Neural cell (in vitro differentiated cells): ENCODE data around the gene WDR35. TPM values are rescaled to one million over a fixed set of nuclear protein-coding genes. Genes with fewer than 3 reads are reported as not detected.

Experiments used
- H2AFZ ChIP-seq: fragments of 200-600, 300-800 bp; sonication (generic), shearing (Covaris generic); 2 replicates; pipeline ENCODE4 v1.6.0; 2014; ENCODE audit warnings: low read depth, mild to moderate bottlenecking, antibody characterized with exemption, low read length, moderate library complexity
- H3F3A ChIP-seq: fragments of 200-600 bp; shearing (Covaris generic); 2 replicates; pipeline ENCODE4 v1.6.1; 2016; ENCODE audit warnings: mild to moderate bottlenecking, moderate library complexity, mixed read lengths, antibody characterized with exemption, low read length; ENCODE audit not compliant: insufficient read depth, poor library complexity, severe bottlenecking
- H3K27ac ChIP-seq: fragments of 200-600, 300-800 bp; sonication (generic), shearing (Covaris generic); 2 replicates; pipeline ENCODE4 v1.5.1; 2014; ENCODE audit warnings: mild to moderate bottlenecking, low read length, moderate library complexity
- H3K27me3 ChIP-seq: fragments of 300-800, 200-600 bp; sonication (generic), shearing (Covaris generic); 2 replicates; pipeline ENCODE4 v1.6.0; 2014; ENCODE audit warnings: mild to moderate bottlenecking, low read depth, low read length, moderate library complexity; ENCODE audit not compliant: insufficient read depth
- H3K36me3 ChIP-seq: fragments of 300-800, 200-600 bp; sonication (generic), shearing (Covaris generic); 2 replicates; pipeline ENCODE4 v1.5.1; 2014; ENCODE audit warnings: mild to moderate bottlenecking, antibody characterized with exemption, low read length, moderate library complexity; ENCODE audit not compliant: insufficient read depth
- H3K4me2 ChIP-seq: fragments of 300-800, 200-600 bp; sonication (generic), shearing (Covaris generic); 2 replicates; pipeline ENCODE4 v1.6.0; 2014; ENCODE audit warnings: mild to moderate bottlenecking, low read length
- H3K4me3 ChIP-seq: fragments of 300-800, 200-600 bp; sonication (generic), shearing (Covaris generic); 2 replicates; pipeline ENCODE4 v1.5.1; 2014; ENCODE audit warnings: mild to moderate bottlenecking, low read length, moderate library complexity
- H3K79me2 ChIP-seq: fragments of 200-600 bp; shearing (Covaris generic); replicated peaks from 2 replicates; pipeline ENCODE4 v1.6.0; 2014; ENCODE audit warnings: mild to moderate bottlenecking, low read length, moderate library complexity; ENCODE audit not compliant: insufficient read depth
- H3K9ac ChIP-seq: fragments of 300-800, 200-600 bp; sonication (generic), shearing (Covaris generic); 2 replicates; pipeline ENCODE4 v1.6.1; 2016; ENCODE audit warnings: mild to moderate bottlenecking, low read length, mixed read lengths
- H3K9me2 ChIP-seq: fragments of 200-600 bp; shearing (Covaris generic); 2 replicates; pipeline ENCODE4 v1.6.1; 2016; ENCODE audit warnings: mild to moderate bottlenecking, low read length, mixed read lengths; ENCODE audit not compliant: insufficient read depth
- H3K9me3 ChIP-seq: fragments of 200-600, 300-800 bp; sonication (generic), shearing (Covaris generic); 2 replicates; pipeline ENCODE4 v1.6.1; 2016; ENCODE audit warnings: mild to moderate bottlenecking, mixed run types, low read length, moderate library complexity, mixed read lengths
- H4K20me1 ChIP-seq: fragments of 200-600 bp; shearing (Covaris generic); 2 replicates; pipeline ENCODE4 v1.6.1; 2016; ENCODE audit warnings: mild to moderate bottlenecking, mixed run types; ENCODE audit not compliant: insufficient read depth
- EP300 ChIP-seq: fragments of 450-650 bp; conservative IDR thresholded peaks from 2 replicates; pipeline ENCODE4 v1.6.1; 2014; ENCODE audit warnings: antibody characterized with exemption, mild to moderate bottlenecking, moderate library complexity; ENCODE audit not compliant: poor library complexity, severe bottlenecking
- EZH2 ChIP-seq: fragments of 200-600, 300-800 bp; shearing (Covaris generic), sonication (generic); IDR thresholded peaks from 2 replicates; pipeline ENCODE4 v1.6.1; 2014; ENCODE audit warnings: antibody characterized with exemption, low read length, borderline replicate concordance, mild to moderate bottlenecking; ENCODE audit not compliant: insufficient read depth, poor library complexity, severe bottlenecking
- MXI1 ChIP-seq: fragments of 450-650 bp; conservative IDR thresholded peaks from 2 replicates; pipeline ENCODE4 v1.6.1; 2014; ENCODE audit warnings: antibody characterized with exemption, mild to moderate bottlenecking; ENCODE audit not compliant: poor library complexity, severe bottlenecking
- POLR2AphosphoS5 ChIP-seq: IDR thresholded peaks from 2 replicates; pipeline ENCODE4 v1.6.1; 2012
- RAD21 ChIP-seq: fragments of 450-650 bp; conservative IDR thresholded peaks from 2 replicates; pipeline ENCODE4 v1.6.1; 2014; ENCODE audit warnings: antibody characterized with exemption, mild to moderate bottlenecking, moderate library complexity
- SMC3 ChIP-seq: fragments of 450-650 bp; conservative IDR thresholded peaks from 2 replicates; pipeline ENCODE4 v1.6.1; 2014; ENCODE audit warnings: antibody characterized with exemption, mild to moderate bottlenecking, moderate library complexity; ENCODE audit not compliant: poor library complexity
- TAF1 ChIP-seq: IDR thresholded peaks from 2 replicates; pipeline ENCODE4 v1.6.1; 2012; ENCODE audit warnings: low read depth
- polyA plus RNA-seq: library from polyadenylated mRNA; depleted of rRNA; stranded (reverse); fragments of >200 nt; gene quantifications from 2 replicates; pipeline ENCODE4 v1.2.3, GENCODE V29; 2014
- TF ChIP-seq, protein P1 (sequence below): IDR thresholded peaks from 2 replicates; pipeline ENCODE4 v1.6.1; 2012; ENCODE audit warnings: borderline replicate concordance
- TF ChIP-seq, protein P2 (sequence below): fragments of 450-650 bp; IDR thresholded peaks from 2 replicates; pipeline ENCODE4 v1.5.1; 2014; ENCODE audit warnings: antibody characterized with exemption, mild to moderate bottlenecking, moderate library complexity; ENCODE audit not compliant: poor library complexity, severe bottlenecking

The WDR35 gene
- polyA plus RNA-seq, 1 donor from 2014 or later, result 14.2 TPM

DNA sequence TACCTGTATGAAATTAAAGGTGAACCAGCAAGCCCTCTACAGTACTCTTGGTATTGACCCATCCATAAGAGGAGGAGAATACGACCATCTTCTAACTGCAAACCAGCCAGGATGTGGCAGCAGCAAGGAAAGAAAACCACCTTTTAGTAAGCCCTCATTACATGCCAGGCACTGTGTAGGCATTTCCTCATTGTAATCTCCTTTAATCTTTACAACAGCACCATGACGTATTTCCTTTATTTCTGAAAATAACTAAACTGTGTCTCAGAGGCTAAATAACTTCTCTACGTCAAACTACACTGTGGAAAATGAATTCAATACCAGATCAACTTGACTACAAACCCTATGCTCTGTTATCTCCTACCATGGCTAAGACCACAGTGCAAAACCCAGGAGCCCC lies 18.2 kb downstream of the WDR35 start:
- H3K27ac ChIP-seq, result no peak overlapping the region
- no peaks in the 10 kb centered on the region for H3F3A ChIP-seq
- H3K4me2 ChIP-seq, result no peak overlapping the region
- TF ChIP-seq RAD21 (no peak), EZH2 (no peak), SMC3 (no peak), EP300 (no peak), POLR2AphosphoS5 (no peak), TAF1 (no peak), MXI1 (no peak)
- TF ChIP-seq, protein P1, sequence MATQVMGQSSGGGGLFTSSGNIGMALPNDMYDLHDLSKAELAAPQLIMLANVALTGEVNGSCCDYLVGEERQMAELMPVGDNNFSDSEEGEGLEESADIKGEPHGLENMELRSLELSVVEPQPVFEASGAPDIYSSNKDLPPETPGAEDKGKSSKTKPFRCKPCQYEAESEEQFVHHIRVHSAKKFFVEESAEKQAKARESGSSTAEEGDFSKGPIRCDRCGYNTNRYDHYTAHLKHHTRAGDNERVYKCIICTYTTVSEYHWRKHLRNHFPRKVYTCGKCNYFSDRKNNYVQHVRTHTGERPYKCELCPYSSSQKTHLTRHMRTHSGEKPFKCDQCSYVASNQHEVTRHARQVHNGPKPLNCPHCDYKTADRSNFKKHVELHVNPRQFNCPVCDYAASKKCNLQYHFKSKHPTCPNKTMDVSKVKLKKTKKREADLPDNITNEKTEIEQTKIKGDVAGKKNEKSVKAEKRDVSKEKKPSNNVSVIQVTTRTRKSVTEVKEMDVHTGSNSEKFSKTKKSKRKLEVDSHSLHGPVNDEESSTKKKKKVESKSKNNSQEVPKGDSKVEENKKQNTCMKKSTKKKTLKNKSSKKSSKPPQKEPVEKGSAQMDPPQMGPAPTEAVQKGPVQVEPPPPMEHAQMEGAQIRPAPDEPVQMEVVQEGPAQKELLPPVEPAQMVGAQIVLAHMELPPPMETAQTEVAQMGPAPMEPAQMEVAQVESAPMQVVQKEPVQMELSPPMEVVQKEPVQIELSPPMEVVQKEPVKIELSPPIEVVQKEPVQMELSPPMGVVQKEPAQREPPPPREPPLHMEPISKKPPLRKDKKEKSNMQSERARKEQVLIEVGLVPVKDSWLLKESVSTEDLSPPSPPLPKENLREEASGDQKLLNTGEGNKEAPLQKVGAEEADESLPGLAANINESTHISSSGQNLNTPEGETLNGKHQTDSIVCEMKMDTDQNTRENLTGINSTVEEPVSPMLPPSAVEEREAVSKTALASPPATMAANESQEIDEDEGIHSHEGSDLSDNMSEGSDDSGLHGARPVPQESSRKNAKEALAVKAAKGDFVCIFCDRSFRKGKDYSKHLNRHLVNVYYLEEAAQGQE, result no peak
- TF ChIP-seq, protein P2, sequence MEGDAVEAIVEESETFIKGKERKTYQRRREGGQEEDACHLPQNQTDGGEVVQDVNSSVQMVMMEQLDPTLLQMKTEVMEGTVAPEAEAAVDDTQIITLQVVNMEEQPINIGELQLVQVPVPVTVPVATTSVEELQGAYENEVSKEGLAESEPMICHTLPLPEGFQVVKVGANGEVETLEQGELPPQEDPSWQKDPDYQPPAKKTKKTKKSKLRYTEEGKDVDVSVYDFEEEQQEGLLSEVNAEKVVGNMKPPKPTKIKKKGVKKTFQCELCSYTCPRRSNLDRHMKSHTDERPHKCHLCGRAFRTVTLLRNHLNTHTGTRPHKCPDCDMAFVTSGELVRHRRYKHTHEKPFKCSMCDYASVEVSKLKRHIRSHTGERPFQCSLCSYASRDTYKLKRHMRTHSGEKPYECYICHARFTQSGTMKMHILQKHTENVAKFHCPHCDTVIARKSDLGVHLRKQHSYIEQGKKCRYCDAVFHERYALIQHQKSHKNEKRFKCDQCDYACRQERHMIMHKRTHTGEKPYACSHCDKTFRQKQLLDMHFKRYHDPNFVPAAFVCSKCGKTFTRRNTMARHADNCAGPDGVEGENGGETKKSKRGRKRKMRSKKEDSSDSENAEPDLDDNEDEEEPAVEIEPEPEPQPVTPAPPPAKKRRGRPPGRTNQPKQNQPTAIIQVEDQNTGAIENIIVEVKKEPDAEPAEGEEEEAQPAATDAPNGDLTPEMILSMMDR, result no peak
- H3K9me3 ChIP-seq, result no peaks in the 10 kb centered on the region
- H4K20me1 ChIP-seq, result no peaks in the 10 kb centered on the region
- H2AFZ ChIP-seq, result no peak overlapping the region
- H3K79me2 ChIP-seq, result no peaks in the 10 kb centered on the region
- no peak overlapping the region for H3K4me3 ChIP-seq
- no peak overlapping the region for H3K9ac ChIP-seq
- peaks cover 7% of the 10 kb centered on the region for H3K36me3 ChIP-seq
- no peaks in the 10 kb centered on the region for H3K27me3 ChIP-seq
- H3K9me2 ChIP-seq, result no peaks in the 10 kb centered on the region

DNA sequence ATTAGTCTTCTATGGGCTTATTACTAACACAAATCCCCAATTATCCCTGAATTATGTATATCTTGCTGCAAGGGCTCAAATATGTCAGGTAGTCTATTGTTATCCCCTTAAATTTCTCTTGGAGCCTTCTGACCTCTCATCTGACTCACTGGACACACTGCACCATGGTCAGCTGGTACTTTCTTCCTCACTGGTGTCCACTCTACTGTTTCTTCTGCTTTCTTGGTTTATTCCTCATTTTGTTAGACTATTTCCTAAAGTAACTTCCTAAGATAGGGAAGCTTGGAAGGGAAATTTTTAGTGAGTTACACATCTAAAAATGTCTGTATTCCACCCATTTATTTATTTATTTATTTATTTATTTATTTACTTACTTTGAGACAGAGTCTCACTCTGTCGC lies 26.5 kb downstream of the WDR35 start:
- Histone ChIP-seq H3K27ac (no peak overlapping the region), H3K36me3 (no peaks in the 10 kb centered on the region), H3K9me3 (no peaks in the 10 kb centered on the region), H3K4me2 (no peak overlapping the region), H2AFZ (no peak overlapping the region), H3K4me3 (no peak overlapping the region), H3K9ac (no peak overlapping the region), H4K20me1 (no peaks in the 10 kb centered on the region), H3K79me2 (no peaks in the 10 kb centered on the region), H3F3A (no peaks in the 10 kb centered on the region), H3K9me2 (no peaks in the 10 kb centered on the region), H3K27me3 (no peaks in the 10 kb centered on the region)
- TF ChIP-seq MXI1, result no peak
